Measurements from ENCODE around the gene CNKSR3.
"Not testable (repeated sequence)": the region's sequence is repeated elsewhere in the genome, so short reads cannot be mapped to it uniquely, and the experiment has no call there.

CNKSR3 gene

GRCh38 chr6:154510144-154510905 is at the start of gene CNKSR3:
Gene CNKSR3 (minus strand): TSS chr6:154510685. CDS start chr6:154510114, 571 bp downstream.
- peak; percentile 90 for DNase-seq (ENCODE audit: low read depth)

GRCh38 chr6:154558984-154559383 is 48.5 kb upstream of the CNKSR3 start:
- no peak for DNase-seq (ENCODE audit: low read depth)

- no peak for DNase-seq (ENCODE audit: low read depth)
These were observed 48.0 kb upstream of the CNKSR3 start for GRCh38 chr6:154558513-154558912.

- DNase-seq (ENCODE audit: low read depth), result peak; percentile 51
These were observed 44.7 kb upstream of the CNKSR3 start for GRCh38 chr6:154555073-154555677.

- no peak for DNase-seq (ENCODE audit: low read depth)
These were observed 44.0 kb upstream of the CNKSR3 start for GRCh38 chr6:154554491-154554890.

GRCh38 chr6:154550779-154551178 is 40.3 kb upstream of the CNKSR3 start:
- no peak for DNase-seq (ENCODE audit: low read depth)

GRCh38 chr6:154549179-154549578 is 38.7 kb upstream of the CNKSR3 start:
- no peak for DNase-seq (ENCODE audit: low read depth)

GRCh38 chr6:154548130-154548830 is 37.8 kb upstream of the CNKSR3 start:
- DNase-seq (ENCODE audit: low read depth), result no peak

- DNase-seq (ENCODE audit: low read depth), result peak; percentile 57
These were observed 33.1 kb upstream of the CNKSR3 start for GRCh38 chr6:154543628-154544027.

GRCh38 chr6:154542747-154543146 is 32.3 kb upstream of the CNKSR3 start:
- DNase-seq (ENCODE audit: low read depth), result no peak

- not testable (repeated sequence) for DNase-seq (ENCODE audit: low read depth)
These were observed 31.4 kb upstream of the CNKSR3 start for GRCh38 chr6:154541837-154542236.

- DNase-seq (ENCODE audit: low read depth), result no peak
These were observed 29.2 kb upstream of the CNKSR3 start for GRCh38 chr6:154539593-154540269.

GRCh38 chr6:154538640-154539191 is 28.2 kb upstream of the CNKSR3 start:
- no peak for DNase-seq (ENCODE audit: low read depth)

- DNase-seq (ENCODE audit: low read depth), result no peak
These were observed 27.2 kb upstream of the CNKSR3 start for GRCh38 chr6:154537511-154538325.

- peak; percentile 69 for DNase-seq (ENCODE audit: low read depth)
These were observed 26.5 kb upstream of the CNKSR3 start for GRCh38 chr6:154536999-154537398.

GRCh38 chr6:154536255-154536654 is 25.8 kb upstream of the CNKSR3 start:
- DNase-seq (ENCODE audit: low read depth), result no peak

- DNase-seq (ENCODE audit: low read depth), result no peak
These were observed 25.4 kb upstream of the CNKSR3 start for GRCh38 chr6:154535851-154536250.

GRCh38 chr6:154535147-154535546 is 24.7 kb upstream of the CNKSR3 start:
- DNase-seq (ENCODE audit: low read depth), result peak; percentile 59

GRCh38 chr6:154534531-154534930 is 24.0 kb upstream of the CNKSR3 start:
- no peak for DNase-seq (ENCODE audit: low read depth)

- no peak for DNase-seq (ENCODE audit: low read depth)
These were observed 21.9 kb upstream of the CNKSR3 start for GRCh38 chr6:154532426-154532825.

- no peak for DNase-seq (ENCODE audit: low read depth)
These were observed 19.5 kb upstream of the CNKSR3 start for GRCh38 chr6:154529957-154530356.
